SU-DHL-6 (cell line): ENCODE measurements around the gene STYXL2.

Experiments used
- H2AFZ ChIP-seq: fragments of 200-600 bp; sonication (generic); 2 replicates; pipeline ENCODE4 v1.6.1; 2014; ENCODE audit warnings: low read depth, mild to moderate bottlenecking, moderate library complexity, mixed read lengths, antibody characterized with exemption, low read length; ENCODE audit not compliant: severe bottlenecking
- H3F3A ChIP-seq: fragments of 200-600 bp; shearing (Covaris generic); 2 replicates; pipeline ENCODE4 v1.6.0; 2016; ENCODE audit warnings: antibody characterized with exemption, mild to moderate bottlenecking; ENCODE audit not compliant: insufficient read depth
- H3K27ac ChIP-seq: fragments of 200-600 bp; sonication (generic); 2 replicates; pipeline ENCODE4 v1.5.1; 2016; ENCODE audit warnings: low read depth, mild to moderate bottlenecking, low read length, moderate library complexity, mixed read lengths
- H3K27me3 ChIP-seq: fragments of 200-600 bp; sonication (generic), shearing (Covaris generic); 2 replicates; pipeline ENCODE4 v1.6.0; 2014; ENCODE audit warnings: mild to moderate bottlenecking, low read length
- H3K36me3 ChIP-seq: fragments of 200-600 bp; sonication (generic); 2 replicates; pipeline ENCODE4 v1.6.1; 2014; ENCODE audit warnings: mild to moderate bottlenecking, low read length, mixed read lengths
- H3K4me2 ChIP-seq: fragments of 300-600, 200-600 bp; shearing (Covaris generic), sonication (generic); 2 replicates; pipeline ENCODE4 v1.6.0; 2014; ENCODE audit warnings: low read length, low read depth, mild to moderate bottlenecking; ENCODE audit not compliant: poor library complexity, severe bottlenecking
- H3K4me3 ChIP-seq: fragments of 200-600 bp; sonication (generic); 2 replicates; pipeline ENCODE4 v1.5.1; 2014; ENCODE audit warnings: antibody characterized with exemption, low read length, mild to moderate bottlenecking, mixed read lengths; ENCODE audit not compliant: insufficient read depth, poor library complexity, severe bottlenecking
- H3K79me2 ChIP-seq: fragments of 200-600 bp; sonication (generic); 2 replicates; pipeline ENCODE4 v1.6.1; 2014; ENCODE audit warnings: mild to moderate bottlenecking, low read length, moderate library complexity; ENCODE audit not compliant: insufficient read depth
- H3K9ac ChIP-seq: fragments of 200-600 bp; sonication (generic); 2 replicates; pipeline ENCODE4 v1.7.0; 2014; ENCODE audit warnings: mild to moderate bottlenecking, low read length
- H3K9me2 ChIP-seq: fragments of 200-600 bp; sonication (generic); replicated peaks from 2 replicates; pipeline ENCODE4 v1.6.1; 2014; ENCODE audit warnings: low read length; ENCODE audit not compliant: insufficient read depth
- H3K9me3 ChIP-seq: fragments of 200-600 bp; sonication (generic); 2 replicates; pipeline ENCODE4 v1.6.1; 2014; ENCODE audit warnings: low read length, mixed read lengths; ENCODE audit not compliant: insufficient read depth
- H4K20me1 ChIP-seq: fragments of 200-600 bp; sonication (generic); 2 replicates; pipeline ENCODE4 v1.6.1; 2014; ENCODE audit warnings: low read depth, mild to moderate bottlenecking, antibody characterized with exemption, low read length, moderate library complexity, mixed read lengths
- EZH2phosphoT487 ChIP-seq: fragments of 200-600 bp; sonication (generic), shearing (Covaris generic); conservative IDR thresholded peaks from 2 replicates; pipeline ENCODE4 v1.6.1; 2018; ENCODE audit warnings: mild to moderate bottlenecking, antibody characterized with exemption, low read length, moderate library complexity, mixed read lengths
- TF ChIP-seq, protein P1 (sequence below): fragments of 200-600 bp; sonication (generic); IDR thresholded peaks from one replicate; pipeline ENCODE4 v1.5.1; 2017; ENCODE audit warnings: antibody characterized with exemption, mild to moderate bottlenecking, low read length, moderate library complexity; ENCODE audit not compliant: insufficient read depth, poor library complexity, severe bottlenecking

STYXL2 gene

DNA sequence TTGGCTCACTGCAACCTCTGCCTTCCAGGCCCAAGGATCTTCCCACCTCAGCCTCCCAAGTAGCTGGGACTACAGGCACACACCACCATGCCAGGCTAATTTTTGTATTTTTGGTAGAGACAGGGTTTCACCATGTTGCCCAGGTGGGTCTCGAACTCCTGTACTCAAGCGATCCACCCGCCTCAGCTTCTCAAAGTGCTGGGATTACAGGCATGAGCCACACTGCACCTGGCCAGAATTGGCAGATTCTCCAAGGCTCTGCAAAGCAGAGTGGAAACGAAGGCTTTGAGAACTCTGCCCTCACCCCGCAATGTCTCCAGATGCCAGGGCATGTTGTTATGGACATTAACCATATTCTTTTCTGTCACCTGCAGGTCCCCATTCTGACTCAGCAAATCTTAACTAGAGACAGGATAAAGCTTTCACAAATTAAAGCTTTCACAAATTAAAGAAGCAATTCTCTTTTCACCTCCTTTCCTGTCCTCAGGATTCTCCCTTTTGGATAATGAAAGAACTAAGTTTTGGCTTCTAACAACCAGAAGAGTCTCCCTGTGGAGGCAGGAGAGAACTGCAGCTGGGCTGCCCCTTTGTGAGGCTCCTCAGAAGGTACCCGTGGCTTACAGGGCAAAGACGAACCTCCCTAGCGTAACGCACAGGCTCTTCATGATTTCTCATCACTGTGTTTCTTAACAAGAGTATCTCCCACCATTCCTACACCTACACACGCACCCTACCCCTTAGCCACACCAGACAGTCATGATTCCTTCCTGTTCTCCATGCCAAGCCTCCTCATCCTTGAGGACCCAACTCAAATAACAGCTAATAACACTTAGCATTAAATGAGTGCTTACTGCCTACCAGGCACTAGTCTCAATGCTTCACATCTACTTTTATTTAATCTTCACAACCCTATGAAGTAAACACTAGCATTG, 33.5 kb upstream of the STYXL2 start:
- no peaks in the 10 kb centered on the region for H3K9me2 ChIP-seq
- H3K36me3 ChIP-seq, result no peaks in the 10 kb centered on the region
- H3F3A ChIP-seq, result no peaks in the 10 kb centered on the region
- no peak overlapping the region for H3K27ac ChIP-seq
- no peaks in the 10 kb centered on the region for H3K79me2 ChIP-seq
- no peak for TF ChIP-seq EZH2phosphoT487
- TF ChIP-seq, protein P1, sequence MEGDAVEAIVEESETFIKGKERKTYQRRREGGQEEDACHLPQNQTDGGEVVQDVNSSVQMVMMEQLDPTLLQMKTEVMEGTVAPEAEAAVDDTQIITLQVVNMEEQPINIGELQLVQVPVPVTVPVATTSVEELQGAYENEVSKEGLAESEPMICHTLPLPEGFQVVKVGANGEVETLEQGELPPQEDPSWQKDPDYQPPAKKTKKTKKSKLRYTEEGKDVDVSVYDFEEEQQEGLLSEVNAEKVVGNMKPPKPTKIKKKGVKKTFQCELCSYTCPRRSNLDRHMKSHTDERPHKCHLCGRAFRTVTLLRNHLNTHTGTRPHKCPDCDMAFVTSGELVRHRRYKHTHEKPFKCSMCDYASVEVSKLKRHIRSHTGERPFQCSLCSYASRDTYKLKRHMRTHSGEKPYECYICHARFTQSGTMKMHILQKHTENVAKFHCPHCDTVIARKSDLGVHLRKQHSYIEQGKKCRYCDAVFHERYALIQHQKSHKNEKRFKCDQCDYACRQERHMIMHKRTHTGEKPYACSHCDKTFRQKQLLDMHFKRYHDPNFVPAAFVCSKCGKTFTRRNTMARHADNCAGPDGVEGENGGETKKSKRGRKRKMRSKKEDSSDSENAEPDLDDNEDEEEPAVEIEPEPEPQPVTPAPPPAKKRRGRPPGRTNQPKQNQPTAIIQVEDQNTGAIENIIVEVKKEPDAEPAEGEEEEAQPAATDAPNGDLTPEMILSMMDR, result no peak
- H4K20me1 ChIP-seq, result no peaks in the 10 kb centered on the region
- H2AFZ ChIP-seq, result no peak overlapping the region
- H3K4me2 ChIP-seq, result no peak overlapping the region
- no peak overlapping the region for H3K9ac ChIP-seq
- H3K27me3 ChIP-seq, result no peaks in the 10 kb centered on the region
- H3K4me3 ChIP-seq, result no peak overlapping the region
- H3K9me3 ChIP-seq, result no peaks in the 10 kb centered on the region

DNA sequence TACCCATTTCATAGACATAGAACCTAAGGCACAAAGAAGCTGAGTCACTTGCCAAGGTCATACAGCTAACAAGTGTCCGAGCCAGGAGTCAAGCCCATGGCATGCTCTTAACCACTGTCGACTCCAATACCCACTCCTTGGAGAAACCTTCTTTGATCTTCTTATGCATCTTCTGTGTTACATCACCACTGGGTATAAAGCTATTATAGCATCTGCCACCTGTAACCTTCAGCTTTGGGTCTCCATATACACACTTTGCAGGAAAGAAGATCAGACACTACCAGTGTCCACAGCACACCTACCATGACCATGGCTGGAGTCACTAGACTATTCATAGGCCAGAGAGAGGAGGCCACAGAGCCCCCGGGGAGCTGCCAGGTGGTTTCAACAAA, 32.8 kb upstream of the STYXL2 start:
- Histone ChIP-seq H3F3A (no peaks in the 10 kb centered on the region), H3K4me3 (no peak overlapping the region), H3K36me3 (no peaks in the 10 kb centered on the region), H3K27ac (no peak overlapping the region), H3K27me3 (no peaks in the 10 kb centered on the region), H3K9ac (no peak overlapping the region), H4K20me1 (no peaks in the 10 kb centered on the region), H3K4me2 (no peak overlapping the region), H3K9me2 (no peaks in the 10 kb centered on the region), H2AFZ (no peak overlapping the region), H3K79me2 (no peaks in the 10 kb centered on the region), H3K9me3 (no peaks in the 10 kb centered on the region)
- no peak for TF ChIP-seq EZH2phosphoT487
- TF ChIP-seq, protein P1, result no peak

DNA sequence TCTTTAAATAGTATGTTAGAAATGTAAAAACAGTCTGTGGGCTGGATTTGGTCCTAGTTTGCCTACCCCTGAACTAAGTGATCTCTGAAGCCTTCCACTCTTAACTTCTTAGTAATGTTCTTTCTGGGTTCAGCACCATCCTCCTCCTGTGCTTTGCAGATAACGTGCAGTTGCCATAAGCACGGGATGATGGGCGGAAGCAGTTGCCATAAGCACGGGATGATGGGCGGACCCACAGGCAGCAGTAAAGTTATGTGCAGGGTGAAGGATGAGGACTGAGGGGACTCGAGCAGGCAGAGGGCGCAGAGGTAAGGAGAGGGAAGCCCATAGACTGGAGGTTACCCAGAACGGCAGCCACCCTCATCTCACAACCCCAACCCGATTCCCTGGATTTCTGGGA, 29.3 kb upstream of the STYXL2 start:
- Histone ChIP-seq H3K4me2 (no peak overlapping the region), H3K9ac (no peak overlapping the region), H3F3A (no peaks in the 10 kb centered on the region), H3K36me3 (no peaks in the 10 kb centered on the region), H3K27me3 (no peaks in the 10 kb centered on the region), H4K20me1 (no peaks in the 10 kb centered on the region), H2AFZ (no peak overlapping the region), H3K4me3 (no peak overlapping the region), H3K9me3 (no peaks in the 10 kb centered on the region), H3K79me2 (no peaks in the 10 kb centered on the region), H3K9me2 (no peaks in the 10 kb centered on the region), H3K27ac (no peak overlapping the region)
- no peak for TF ChIP-seq EZH2phosphoT487
- TF ChIP-seq, protein P1, result no peak
